HEK293T (cell line): Measurements from ENCODE around the gene LTN1.
"Not testable (repeated sequence)": the region's sequence is repeated elsewhere in the genome, so short reads cannot be mapped to it uniquely, and the experiment has no call there.

Experiments used
- CTCF ChIA-PET: fragments of 350-600 bp; formaldehyde crosslinking; extraction: SDS; loops from one replicate; lab custom pipeline; 2021; ENCODE audit warnings: antibody characterized with exemption, inconsistent platforms; lab: Yijun Ruan, JAX
- POLR2A ChIA-PET: fragments of 350-600 bp; formaldehyde crosslinking; extraction: SDS; loops from one replicate; lab custom pipeline; 2020; ENCODE audit warnings: antibody characterized with exemption, inconsistent platforms; lab: Yijun Ruan, JAX
- DNase-seq: peaks from one replicate; pipeline ENCODE4 v3.0.0; 2012; ENCODE audit warnings: mixed read lengths; ENCODE audit errors: extremely low spot score
- ARNT ChIP-seq: fragments of 450-650 bp; IDR thresholded peaks from 2 replicates; pipeline ENCODE4 v1.6.1; 2017; ENCODE audit warnings: mild to moderate bottlenecking
- BHLHE40 ChIP-seq: fragments of 450-650 bp; IDR thresholded peaks from 2 replicates; pipeline ENCODE4 v1.6.1; 2016; ENCODE audit warnings: mild to moderate bottlenecking, moderate library complexity, borderline replicate concordance
- CTBP1 ChIP-seq: fragments of 450-650 bp; IDR thresholded peaks from 2 replicates; pipeline ENCODE4 v1.6.1; 2016; ENCODE audit warnings: borderline replicate concordance
- ELF4 ChIP-seq: fragments of 450-650 bp; IDR thresholded peaks from 2 replicates; pipeline ENCODE4 v1.6.1; 2017; ENCODE audit warnings: antibody characterized with exemption
- FOXA1 ChIP-seq: fragments of 450-650 bp; IDR thresholded peaks from 2 replicates; pipeline ENCODE4 v1.6.1; 2016; ENCODE audit warnings: mild to moderate bottlenecking
- FOXK2 ChIP-seq: fragments of 450-650 bp; IDR thresholded peaks from 2 replicates; pipeline ENCODE4 v1.6.1; 2016; ENCODE audit warnings: mild to moderate bottlenecking
- FOXM1 ChIP-seq: fragments of 450-650 bp; IDR thresholded peaks from 2 replicates; pipeline ENCODE4 v1.6.1; 2017; ENCODE audit warnings: mild to moderate bottlenecking, borderline replicate concordance
- HDGF ChIP-seq: fragments of 450-650 bp; IDR thresholded peaks from 2 replicates; pipeline ENCODE4 v1.6.1; 2017; ENCODE audit warnings: antibody characterized with exemption, borderline replicate concordance
- L3MBTL2 ChIP-seq: fragments of 450-650 bp; conservative IDR thresholded peaks from 2 replicates; pipeline ENCODE4 v1.6.1; 2016; ENCODE audit warnings: mild to moderate bottlenecking
- LEF1 ChIP-seq: fragments of 450-650 bp; IDR thresholded peaks from 2 replicates; pipeline ENCODE4 v1.6.1; 2017; ENCODE audit warnings: mild to moderate bottlenecking, borderline replicate concordance
- NFRKB ChIP-seq: fragments of 450-650 bp; IDR thresholded peaks from 2 replicates; pipeline ENCODE4 v1.6.1; 2016; ENCODE audit warnings: mild to moderate bottlenecking, moderate library complexity
- SP1 ChIP-seq: fragments of 450-650 bp; IDR thresholded peaks from 2 replicates; pipeline ENCODE4 v1.6.1; 2017
- SUZ12 ChIP-seq: fragments of 450-650 bp; IDR thresholded peaks from 2 replicates; pipeline ENCODE4 v1.6.1; 2016; ENCODE audit warnings: mild to moderate bottlenecking
- TARDBP ChIP-seq: fragments of 450-650 bp; IDR thresholded peaks from 2 replicates; pipeline ENCODE4 v1.6.1; 2016
- ZNF384 ChIP-seq: fragments of 450-650 bp; IDR thresholded peaks from 2 replicates; pipeline ENCODE4 v1.6.1; 2016
- TF ChIP-seq, protein P1 (sequence below): fragments of 450-650 bp; IDR thresholded peaks from 2 replicates; pipeline ENCODE4 v1.6.1; 2016

The LTN1 gene

DNA sequence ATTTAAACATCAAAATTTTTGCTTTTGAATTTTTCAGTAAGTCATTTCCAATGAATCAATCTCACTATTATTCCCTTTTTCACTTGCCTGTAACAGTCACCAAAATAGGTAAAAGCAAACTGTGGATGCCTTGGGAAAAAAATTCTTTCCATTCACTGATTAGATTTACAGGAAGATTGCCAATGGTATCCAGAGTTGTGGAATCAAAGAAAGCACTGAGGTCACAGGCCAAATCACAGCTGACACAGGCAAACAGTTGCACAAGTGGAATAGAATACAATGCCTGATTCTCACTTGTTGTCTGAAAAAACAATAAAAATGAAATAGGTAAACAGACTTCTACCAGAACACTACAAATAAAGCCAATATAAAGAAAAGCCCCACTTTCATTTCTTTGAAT is 48.4 kb downstream of the LTN1 start:
- CTCF ChIA-PET = no interaction called here
- POLR2A ChIA-PET = no interaction called here
- DNase-seq = no peak
- no peak for TF ChIP-seq SP1
- no peak for TF ChIP-seq L3MBTL2

DNA sequence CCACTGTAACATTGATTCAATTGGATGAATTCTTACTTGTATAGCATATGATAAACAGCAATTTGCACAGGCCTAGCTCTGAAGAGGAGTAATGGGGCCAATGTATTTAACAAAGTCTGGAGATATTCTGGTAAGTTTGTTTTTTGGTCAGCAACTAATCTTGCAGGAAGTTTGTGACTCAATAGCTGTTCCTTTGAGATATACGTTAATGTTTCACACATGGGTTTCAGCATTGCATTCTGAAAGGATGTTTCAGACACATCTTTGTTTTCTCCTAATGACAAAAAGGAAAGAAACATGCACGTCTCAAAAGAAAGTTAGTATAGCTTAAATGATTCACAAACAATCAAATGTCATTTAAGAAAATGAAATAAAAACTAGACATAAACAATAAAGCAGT is 49.0 kb downstream of the LTN1 start:
- TF ChIP-seq NFRKB (no peak), HDGF (no peak), L3MBTL2 (no peak), LEF1 (no peak), BHLHE40 (no peak), TARDBP (no peak), SP1 (no peak), FOXK2 (no peak), CTBP1 (no peak), SUZ12 (no peak), ARNT (no peak), FOXA1 (no peak), ELF4 (no peak)
- TF ChIP-seq, protein P1, sequence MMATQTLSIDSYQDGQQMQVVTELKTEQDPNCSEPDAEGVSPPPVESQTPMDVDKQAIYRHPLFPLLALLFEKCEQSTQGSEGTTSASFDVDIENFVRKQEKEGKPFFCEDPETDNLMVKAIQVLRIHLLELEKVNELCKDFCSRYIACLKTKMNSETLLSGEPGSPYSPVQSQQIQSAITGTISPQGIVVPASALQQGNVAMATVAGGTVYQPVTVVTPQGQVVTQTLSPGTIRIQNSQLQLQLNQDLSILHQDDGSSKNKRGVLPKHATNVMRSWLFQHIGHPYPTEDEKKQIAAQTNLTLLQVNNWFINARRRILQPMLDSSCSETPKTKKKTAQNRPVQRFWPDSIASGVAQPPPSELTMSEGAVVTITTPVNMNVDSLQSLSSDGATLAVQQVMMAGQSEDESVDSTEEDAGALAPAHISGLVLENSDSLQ = no peak
- CTCF ChIA-PET = no interaction called here
- POLR2A ChIA-PET = no interaction called here
- no peak for DNase-seq

DNA sequence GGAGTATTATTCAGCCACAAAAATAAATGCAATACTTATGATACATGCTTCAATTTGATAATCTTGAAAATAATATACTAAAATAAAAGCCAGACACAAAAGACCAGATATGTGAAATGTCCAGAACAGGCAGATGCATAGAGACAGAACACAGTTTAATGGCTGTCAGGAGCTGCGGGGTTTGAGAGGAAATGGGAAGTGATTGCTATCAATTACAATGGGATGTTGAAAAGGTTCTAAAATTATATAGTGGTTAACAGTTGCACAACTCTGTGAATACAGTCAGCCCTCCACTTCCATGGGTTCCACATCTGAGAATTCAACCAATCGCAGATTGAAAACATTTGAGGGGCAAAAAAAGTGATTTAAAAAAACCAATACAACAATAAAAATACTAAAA is 54.0 kb downstream of the LTN1 start:
- ChIA-PET POLR2A (no interaction called here), CTCF (interaction anchor here (1.8 kb wide), 1 partner anchor 193 kb away, joined by 13 read pairs; no protein-coding TSS in a partner anchor)
- no peak for DNase-seq
- TF ChIP-seq, protein P1 = no peak
- TF ChIP-seq FOXA1 (no peak), SUZ12 (no peak), LEF1 (no peak), BHLHE40 (no peak), HDGF (no peak), CTBP1 (no peak), FOXK2 (no peak), ARNT (no peak), TARDBP (no peak), SP1 (no peak), NFRKB (no peak), ELF4 (no peak), L3MBTL2 (no peak), FOXM1 (no peak)

DNA sequence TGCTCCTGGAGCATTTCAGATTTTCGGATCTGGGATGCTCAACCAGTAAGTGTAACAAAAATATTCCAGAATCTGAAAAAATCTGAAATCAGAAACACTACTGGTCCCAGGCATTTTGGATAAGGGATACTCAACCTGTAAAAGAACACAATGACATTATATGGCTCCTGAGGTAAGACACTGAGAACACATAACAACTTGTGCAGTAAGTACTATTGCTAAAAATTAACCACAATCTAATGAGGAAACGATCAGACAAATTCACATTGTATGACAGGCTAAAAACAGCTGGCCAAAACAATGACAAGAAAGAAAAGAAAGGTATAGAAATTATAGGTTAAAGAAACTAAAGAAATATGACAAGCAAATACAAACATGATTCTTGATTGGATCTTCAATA is 54.9 kb downstream of the LTN1 start:
- TF ChIP-seq TARDBP (no peak), ZNF384 (no peak), SP1 (no peak), ARNT (no peak), BHLHE40 (no peak), FOXM1 (no peak), HDGF (no peak)
- POLR2A ChIA-PET = no interaction called here
- no peak for DNase-seq
- CTCF ChIA-PET = no interaction called here

DNA sequence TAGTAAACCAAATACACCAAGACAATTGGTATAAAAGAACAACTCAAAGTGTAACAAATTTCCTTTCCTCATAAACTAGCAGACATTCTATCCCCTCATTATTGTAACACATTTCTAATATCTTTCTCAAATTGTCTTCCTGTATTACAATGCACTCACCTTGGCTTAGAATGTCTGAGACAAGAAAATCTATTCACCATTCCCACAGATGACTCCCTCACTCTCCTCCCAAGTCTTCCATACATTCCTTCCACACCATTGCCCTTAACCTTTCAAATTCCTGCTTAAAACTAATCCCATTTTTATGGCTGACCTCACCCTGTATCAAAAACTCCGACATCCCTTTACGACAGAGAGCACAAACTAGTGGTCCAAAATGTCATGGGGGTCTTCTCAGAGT is 56.0 kb downstream of the LTN1 start:
- ChIA-PET POLR2A (no interaction called here), CTCF (no interaction called here)
- DNase-seq = no peak
- TF ChIP-seq L3MBTL2 (no peak), FOXM1 (no peak), HDGF (no peak), FOXA1 (no peak), FOXK2 (no peak), NFRKB (no peak)

DNA sequence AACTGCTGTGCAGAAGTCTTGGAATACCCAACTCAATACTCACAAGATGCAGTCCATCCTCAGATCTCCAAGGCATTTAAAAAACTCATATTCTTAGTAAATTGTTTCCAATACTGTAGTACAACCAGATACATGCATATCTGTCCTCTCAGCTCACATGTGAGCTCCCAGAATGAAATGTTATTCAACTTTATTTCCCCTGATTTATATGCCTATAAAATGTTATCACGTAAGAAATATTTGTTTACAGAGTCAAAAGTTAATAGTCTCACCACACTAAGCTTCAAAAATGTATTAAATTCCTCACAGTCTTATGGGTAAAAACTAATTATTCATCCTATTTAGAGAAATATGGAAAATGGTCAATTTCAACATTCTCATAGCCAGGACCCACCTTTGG is 56.6 kb downstream of the LTN1 start:
- ChIA-PET CTCF (no interaction called here), POLR2A (no interaction called here)
- TF ChIP-seq L3MBTL2 (no peak), ELF4 (no peak), BHLHE40 (no peak), NFRKB (no peak), SP1 (no peak), ARNT (no peak), SUZ12 (no peak), ZNF384 (no peak), LEF1 (no peak), FOXA1 (no peak)
- TF ChIP-seq, protein P1 = no peak
- DNase-seq = no peak

DNA sequence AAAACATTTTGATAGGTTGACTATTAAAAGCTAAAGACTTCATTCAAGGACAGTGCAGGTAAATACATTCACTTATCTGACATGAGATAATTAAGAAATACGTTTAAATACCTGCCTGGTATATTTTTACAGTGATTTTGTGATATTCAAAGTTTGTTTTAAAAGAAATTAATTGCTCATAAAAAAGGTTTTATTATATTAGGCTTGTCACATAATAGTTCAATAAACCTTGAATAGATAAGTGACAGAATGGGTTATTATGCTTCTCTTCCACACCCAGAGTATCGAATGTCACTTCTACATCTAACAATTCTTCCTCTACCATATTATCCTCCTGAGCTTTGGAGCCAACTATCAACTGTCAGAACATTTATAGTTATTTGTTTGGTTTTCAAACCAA is 60.0 kb downstream of the LTN1 start:
- ChIA-PET CTCF (no interaction called here), POLR2A (no interaction called here)
- no peak for DNase-seq
- TF ChIP-seq NFRKB = no peak
- TF ChIP-seq, protein P1 = peak; percentile 47

DNA sequence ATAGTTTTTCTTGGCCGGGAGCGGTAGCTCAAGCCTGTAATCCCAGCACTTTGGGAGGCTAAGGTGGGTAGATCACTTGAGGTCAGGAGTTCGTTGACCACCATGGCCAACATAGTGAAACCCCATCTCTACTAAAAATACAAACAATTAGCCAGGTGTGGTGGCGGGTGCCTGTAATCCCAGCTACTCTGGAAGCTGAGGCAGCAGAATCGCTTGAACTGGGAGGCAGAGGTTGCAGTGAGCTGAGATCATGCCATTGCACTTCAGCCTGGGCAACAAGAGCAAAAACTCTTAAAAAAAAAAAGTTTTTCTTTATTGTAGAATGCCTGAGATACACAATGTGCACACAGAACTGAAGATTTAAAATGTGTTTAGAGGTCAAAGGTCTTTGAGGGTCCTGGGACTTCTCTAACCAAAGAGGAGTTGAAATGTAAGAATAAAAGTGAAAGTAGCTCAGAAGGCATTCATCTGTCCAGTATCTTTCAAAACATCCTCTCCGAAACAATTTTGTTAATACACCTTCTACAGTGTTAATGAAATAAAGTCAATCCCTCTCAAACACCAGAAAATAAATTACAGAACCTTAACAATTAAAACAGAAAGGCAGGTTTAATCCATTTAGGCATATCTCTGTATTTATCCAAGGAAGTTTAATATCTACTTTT is 60.8 kb downstream of the LTN1 start:
- CTCF ChIA-PET = interaction anchor here (1.0 kb wide), 1 partner anchor 15 kb away, joined by 3 read pairs; no protein-coding TSS in a partner anchor
- POLR2A ChIA-PET, DNase-seq: not testable (repeated sequence)
